ENCODE measurements around the gene TNFRSF4. TPM values are rescaled to one million over a fixed set of nuclear protein-coding genes. Genes with fewer than 3 reads are reported as not detected.

Gene TNFRSF4
- total RNA-seq, 1 donor from 2014 or later, result 0.31 TPM

- Mint-ChIP-seq H3K27ac (peak within 1 kb of the TSS; percentile 95), H3K27me3 (no peaks in the 10 kb centered on the region), H3K36me3 (peaks cover 13% of the 10 kb centered on the region), H3K9me3 (no peaks in the 10 kb centered on the region), H3K4me3 (peak within 1 kb of the TSS; percentile 97), H3K4me1 (ENCODE audit: unreplicated experiment) (peaks cover 20% of the 10 kb centered on the region)
- TF ChIP-seq CTCF (conservative IDR thresholded peaks at IDR 0.05), result no peak
- no peak for DNase-seq (ENCODE audit: extremely low spot score, unreplicated experiment)
These were observed 18.3 kb upstream of the TNFRSF4 start, which contains the start of gene B3GALT6 for GRCh38 chr1:1232208-1232795. Gene B3GALT6 (plus strand): TSS chr1:1232237. CDS start chr1:1232279, 42 bp downstream.

- peak within 1 kb of the TSS; percentile 97 for H3K4me3 Mint-ChIP-seq
- TF ChIP-seq CTCF (conservative IDR thresholded peaks at IDR 0.05), result no peak
- H3K36me3 Mint-ChIP-seq, result peaks cover 13% of the 10 kb centered on the region
- H3K27me3 Mint-ChIP-seq, result no peaks in the 10 kb centered on the region
- H3K27ac Mint-ChIP-seq, result peak within 1 kb of the TSS; percentile 95
- H3K4me1 Mint-ChIP-seq (ENCODE audit: unreplicated experiment), result peaks cover 20% of the 10 kb centered on the region
- H3K9me3 Mint-ChIP-seq, result no peaks in the 10 kb centered on the region
- DNase-seq (ENCODE audit: extremely low spot score, unreplicated experiment), result peak; percentile 97
These were observed 17.7 kb upstream of the TNFRSF4 start, which contains the start of gene SDF4 for GRCh38 chr1:1231400-1232207. Gene SDF4 (minus strand): TSS chr1:1232001. CDS start chr1:1228772, 3,229 bp downstream.

- Mint-ChIP-seq H3K4me1 (ENCODE audit: unreplicated experiment) (peaks cover 20% of the 10 kb centered on the region), H3K27ac (peak overlapping the region; percentile 95), H3K9me3 (no peaks in the 10 kb centered on the region), H3K27me3 (no peaks in the 10 kb centered on the region), H3K4me3 (peak overlapping the region; percentile 97), H3K36me3 (peaks cover 14% of the 10 kb centered on the region)
- no peak for DNase-seq (ENCODE audit: extremely low spot score, unreplicated experiment)
- peak; percentile 47 for TF ChIP-seq CTCF (conservative IDR thresholded peaks at IDR 0.05)
These were observed 16.9 kb upstream of the TNFRSF4 start for GRCh38 chr1:1230656-1231399.

- Mint-ChIP-seq H3K36me3 (peaks cover 17% of the 10 kb centered on the region), H3K27ac (no peak overlapping the region), H3K4me1 (ENCODE audit: unreplicated experiment) (peaks cover 20% of the 10 kb centered on the region), H3K27me3 (no peaks in the 10 kb centered on the region), H3K4me3 (peak overlapping the region; percentile 23), H3K9me3 (no peaks in the 10 kb centered on the region)
- no peak for TF ChIP-seq CTCF (conservative IDR thresholded peaks at IDR 0.05)
- DNase-seq (ENCODE audit: extremely low spot score, unreplicated experiment), result no peak
These were observed 15.8 kb upstream of the TNFRSF4 start for GRCh38 chr1:1229770-1230169.

- H3K27ac Mint-ChIP-seq, result no peak overlapping the region
- no peak overlapping the region for H3K4me3 Mint-ChIP-seq
- no peak for DNase-seq (ENCODE audit: extremely low spot score, unreplicated experiment)
- H3K36me3 Mint-ChIP-seq, result peaks cover 12% of the 10 kb centered on the region
- H3K9me3 Mint-ChIP-seq, result no peaks in the 10 kb centered on the region
- no peaks in the 10 kb centered on the region for H3K27me3 Mint-ChIP-seq
- peaks cover 15% of the 10 kb centered on the region for H3K4me1 Mint-ChIP-seq (ENCODE audit: unreplicated experiment)
- no peak for TF ChIP-seq CTCF (conservative IDR thresholded peaks at IDR 0.05)
These were observed 14.8 kb upstream of the TNFRSF4 start for GRCh38 chr1:1228596-1229321.
